GM18909 (cell line): ENCODE data around the gene SFMBT1.

Experiments
- ATAC-seq: cut with Tn5 transposase; IDR thresholded peaks from one replicate; pipeline ENCODE4 v1.9.1; 2021; ENCODE audit warnings: mild to moderate bottlenecking; ENCODE audit not compliant: unreplicated experiment, poor library complexity

SFMBT1 gene

GRCh38 chr3:53045518-53046170 is at the start of gene SFMBT1:
Gene SFMBT1, minus strand, starts transcription at chr3:53046073. Its CDS starts 76,945 bp downstream, at chr3:52969128.
- ATAC-seq, result peak; percentile 61

GRCh38 chr3:53092942-53093341 is 47.1 kb upstream of the SFMBT1 start:
- ATAC-seq, result no peak

- ATAC-seq, result no peak
Observed at GRCh38 chr3:53092216-53092615, 46.3 kb upstream of the SFMBT1 start.

- no peak for ATAC-seq
Observed at GRCh38 chr3:53091011-53091410, 45.1 kb upstream of the SFMBT1 start.

GRCh38 chr3:53089511-53089910 is 43.6 kb upstream of the SFMBT1 start:
- ATAC-seq, result no peak

GRCh38 chr3:53085476-53085875 is 39.6 kb upstream of the SFMBT1 start:
- ATAC-seq, result no peak

GRCh38 chr3:53084310-53085001 is 38.6 kb upstream of the SFMBT1 start:
- no peak for ATAC-seq

- no peak for ATAC-seq
Observed at GRCh38 chr3:53083949-53084309, 38.1 kb upstream of the SFMBT1 start.

- ATAC-seq, result no peak
Observed at GRCh38 chr3:53083521-53083920, 37.6 kb upstream of the SFMBT1 start.

- ATAC-seq, result no peak
Observed at GRCh38 chr3:53082736-53083135, 36.9 kb upstream of the SFMBT1 start.

GRCh38 chr3:53081318-53081717 is 35.4 kb upstream of the SFMBT1 start:
- ATAC-seq, result no peak

GRCh38 chr3:53080612-53081205 is 34.8 kb upstream of the SFMBT1 start:
- ATAC-seq, result no peak

- no peak for ATAC-seq
Observed at GRCh38 chr3:53079791-53080555, 34.1 kb upstream of the SFMBT1 start.

GRCh38 chr3:53079147-53079546 is 33.3 kb upstream of the SFMBT1 start:
- no peak for ATAC-seq

- no peak for ATAC-seq
Observed at GRCh38 chr3:53078656-53079055, 32.8 kb upstream of the SFMBT1 start.

- no peak for ATAC-seq
Observed at GRCh38 chr3:53077476-53078220, 31.8 kb upstream of the SFMBT1 start.

- no peak for ATAC-seq
Observed at GRCh38 chr3:53075743-53076140, 29.9 kb upstream of the SFMBT1 start.

- ATAC-seq, result no peak
Observed at GRCh38 chr3:53074761-53075742, 29.2 kb upstream of the SFMBT1 start.

- no peak for ATAC-seq
Observed at GRCh38 chr3:53074366-53074696, 28.5 kb upstream of the SFMBT1 start.
